ENCODE measurements around the gene C2CD2.
A peak's percentile ranks its signal among the peaks of the same experiment; 100 is the strongest.

Gene C2CD2

GRCh38 chr21:41926807-41927171, 27.0 kb downstream of the C2CD2 start:
- TF ChIP-seq, protein P1, sequence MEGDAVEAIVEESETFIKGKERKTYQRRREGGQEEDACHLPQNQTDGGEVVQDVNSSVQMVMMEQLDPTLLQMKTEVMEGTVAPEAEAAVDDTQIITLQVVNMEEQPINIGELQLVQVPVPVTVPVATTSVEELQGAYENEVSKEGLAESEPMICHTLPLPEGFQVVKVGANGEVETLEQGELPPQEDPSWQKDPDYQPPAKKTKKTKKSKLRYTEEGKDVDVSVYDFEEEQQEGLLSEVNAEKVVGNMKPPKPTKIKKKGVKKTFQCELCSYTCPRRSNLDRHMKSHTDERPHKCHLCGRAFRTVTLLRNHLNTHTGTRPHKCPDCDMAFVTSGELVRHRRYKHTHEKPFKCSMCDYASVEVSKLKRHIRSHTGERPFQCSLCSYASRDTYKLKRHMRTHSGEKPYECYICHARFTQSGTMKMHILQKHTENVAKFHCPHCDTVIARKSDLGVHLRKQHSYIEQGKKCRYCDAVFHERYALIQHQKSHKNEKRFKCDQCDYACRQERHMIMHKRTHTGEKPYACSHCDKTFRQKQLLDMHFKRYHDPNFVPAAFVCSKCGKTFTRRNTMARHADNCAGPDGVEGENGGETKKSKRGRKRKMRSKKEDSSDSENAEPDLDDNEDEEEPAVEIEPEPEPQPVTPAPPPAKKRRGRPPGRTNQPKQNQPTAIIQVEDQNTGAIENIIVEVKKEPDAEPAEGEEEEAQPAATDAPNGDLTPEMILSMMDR (conservative IDR thresholded peaks at IDR 0.05; ENCODE audit: low read depth, low read length) = no peak
- no peak overlapping the region for H3K4me3 ChIP-seq (ENCODE audit: low read depth, low read length)
- no peak for DNase-seq (ENCODE audit: low read depth)

GRCh38 chr21:41926117-41926806, 27.6 kb downstream of the C2CD2 start:
- DNase-seq (ENCODE audit: low read depth) = peak; percentile 81
- TF ChIP-seq, protein P1 (conservative IDR thresholded peaks at IDR 0.05; ENCODE audit: low read depth, low read length) = no peak
- peak overlapping the region; percentile 48 for H3K4me3 ChIP-seq (ENCODE audit: low read depth, low read length)

DNA sequence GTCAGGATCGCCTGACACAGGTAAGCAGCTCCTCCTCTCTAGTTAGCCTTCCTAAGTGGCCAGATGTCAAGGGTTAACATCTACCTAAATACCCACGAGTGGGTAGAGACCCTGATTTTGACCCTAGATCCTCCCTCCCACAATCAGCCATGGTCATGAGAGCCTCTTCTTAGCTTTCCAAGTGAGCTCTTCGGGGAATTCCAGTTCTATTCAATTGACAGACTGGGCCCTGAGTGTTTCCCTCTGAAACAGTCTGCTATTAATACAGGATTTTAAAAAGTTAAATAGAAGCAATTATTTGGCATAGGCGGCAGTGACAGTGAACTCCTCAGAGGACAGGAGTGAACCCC, 28.1 kb downstream of the C2CD2 start:
- H3K4me3 ChIP-seq (ENCODE audit: low read depth, low read length) = no peak overlapping the region
- DNase-seq (ENCODE audit: low read depth) = no peak
- TF ChIP-seq, protein P1 (conservative IDR thresholded peaks at IDR 0.05; ENCODE audit: low read depth, low read length) = no peak

- H3K4me3 ChIP-seq (ENCODE audit: low read depth, low read length) = no peak overlapping the region
- TF ChIP-seq, protein P1 (conservative IDR thresholded peaks at IDR 0.05; ENCODE audit: low read depth, low read length) = no peak
- peak; percentile 55 for DNase-seq (ENCODE audit: low read depth)
These were observed 29.5 kb downstream of the C2CD2 start for GRCh38 chr21:41924368-41924754.

GRCh38 chr21:41923631-41924367, 30.0 kb downstream of the C2CD2 start:
- TF ChIP-seq, protein P1 (conservative IDR thresholded peaks at IDR 0.05; ENCODE audit: low read depth, low read length) = no peak
- H3K4me3 ChIP-seq (ENCODE audit: low read depth, low read length) = no peak overlapping the region
- peak; percentile 59 for DNase-seq (ENCODE audit: low read depth)

DNA sequence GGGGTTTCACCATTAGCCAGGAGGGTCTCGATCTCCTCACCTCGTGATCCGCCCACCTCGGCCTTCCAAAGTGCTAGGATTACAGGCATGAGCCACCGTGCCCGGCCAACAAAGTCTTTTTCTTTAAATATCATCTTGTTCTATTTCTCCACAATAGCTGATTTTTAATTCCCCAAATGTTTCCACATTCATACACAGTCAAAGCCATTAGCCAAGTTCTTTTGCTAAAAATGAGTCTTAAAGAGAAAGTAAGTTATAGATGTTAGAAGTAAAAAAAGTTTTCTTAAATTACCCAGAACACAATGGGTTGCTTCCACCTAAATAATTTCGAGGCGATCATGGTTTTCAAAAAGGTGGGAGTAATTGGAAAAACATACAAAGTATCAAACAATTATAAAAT, 30.6 kb downstream of the C2CD2 start:
- TF ChIP-seq, protein P1 (conservative IDR thresholded peaks at IDR 0.05; ENCODE audit: low read depth, low read length) = no peak
- no peak for DNase-seq (ENCODE audit: low read depth)
- H3K4me3 ChIP-seq (ENCODE audit: low read depth, low read length) = no peak overlapping the region

- no peak overlapping the region for H3K4me3 ChIP-seq (ENCODE audit: low read depth, low read length)
- TF ChIP-seq, protein P1 (conservative IDR thresholded peaks at IDR 0.05; ENCODE audit: low read depth, low read length) = no peak
- no peak for DNase-seq (ENCODE audit: low read depth)
These were observed 32.8 kb downstream of the C2CD2 start for GRCh38 chr21:41921021-41921420.

All from choroid plexus epithelial cell (primary cell).